Measurements from ENCODE around the gene TMEM145. TPM values are rescaled to one million over a fixed set of nuclear protein-coding genes. Genes with fewer than 3 reads are reported as not detected.
A peak's percentile ranks its signal among the peaks of the same experiment; 100 is the strongest.

Gene TMEM145
- total and polyA plus RNA-seq, 4 experiments from 2014 or later: not detected

DNA sequence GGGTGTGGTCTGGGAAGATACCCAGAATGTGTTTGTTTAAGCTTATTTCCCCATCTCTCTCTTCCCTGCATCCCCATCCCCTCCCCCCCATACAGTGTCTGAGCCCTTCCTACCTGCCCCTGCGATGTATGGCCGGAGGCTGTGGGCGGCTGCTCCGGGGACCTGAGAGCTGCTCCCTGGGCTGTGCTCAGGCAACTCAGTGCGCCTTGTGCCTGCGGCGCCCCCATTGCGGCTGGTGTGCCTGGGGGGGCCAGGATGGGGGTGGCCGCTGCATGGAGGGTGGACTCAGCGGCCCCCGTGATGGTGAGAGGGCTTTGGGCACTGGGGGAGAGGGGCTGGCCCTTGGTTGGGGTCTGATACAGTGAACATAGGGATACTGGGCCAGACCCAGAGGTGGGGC is 55.3 kb downstream of the TMEM145 start:
- no peak overlapping the region for H3K4me3 Mint-ChIP-seq
- no peaks in the 10 kb centered on the region for H3K4me1 ChIP-seq (ENCODE audit: insufficient read depth, low read length)

DNA sequence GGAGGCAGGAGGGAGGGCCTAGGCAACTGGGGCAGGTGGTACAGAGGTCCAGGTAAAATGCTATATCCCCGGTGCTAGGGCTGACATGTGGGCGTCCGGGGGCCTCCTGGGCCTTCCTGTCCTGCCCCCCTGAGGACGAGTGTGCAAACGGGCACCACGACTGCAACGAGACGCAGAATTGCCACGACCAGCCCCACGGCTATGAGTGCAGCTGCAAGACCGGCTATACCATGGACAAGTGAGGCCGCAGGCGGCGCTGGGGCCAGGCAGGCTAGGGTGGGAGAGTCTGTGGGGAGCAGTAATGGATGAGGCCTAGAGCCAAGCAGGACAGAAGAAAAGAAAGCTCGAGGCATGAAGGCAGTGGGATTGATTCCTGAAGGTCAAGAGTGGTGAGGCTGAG is 55.7 kb downstream of the TMEM145 start:
- H3K4me3 ChIP-seq (ENCODE audit: low read length in 2 of 2): no peak overlapping the region
- Mint-ChIP-seq H3K27ac (no peak overlapping the region), H3K4me1 (peaks cover 0 to 1% (median 0%) of the 10 kb centered on the region in 4 donors), H3K36me3 (peaks cover under 1 to 8% of the 10 kb centered on the region in 2 donors), H3K4me3 (no peak overlapping the region), H3K9me3 (peaks cover 0 to 2% (median 0%) of the 10 kb centered on the region in 8 donors), H3K27me3 (no peaks in the 10 kb centered on the region)
- DNase-seq: no peak
- peaks cover 4% of the 10 kb centered on the region for H3K36me3 ChIP-seq (ENCODE audit: insufficient read depth, low read length)
- H3K4me1 ChIP-seq (ENCODE audit: insufficient read depth, low read length): no peaks in the 10 kb centered on the region
- no peaks in the 10 kb centered on the region for H3K27me3 ChIP-seq (ENCODE audit: insufficient read depth, low read length)
- intact Hi-C loops (cut with micrococcal nuclease): no loop called here
- POLR2A ChIA-PET (ENCODE audit: partially characterized antibody): no interaction called here
- CTCF ChIA-PET (ENCODE audit: partially characterized antibody): no interaction called here
- no peaks in the 10 kb centered on the region for H3K9me3 ChIP-seq (ENCODE audit: control insufficient read depth in 1 of 2, low read length in 2 of 2)
- H3K27ac ChIP-seq (ENCODE audit: low read depth, low read length): no peak overlapping the region

More for the DNA sequence above, 55.3 kb downstream of the TMEM145 start:
- Histone ChIP-seq H3K27ac (ENCODE audit: low read depth, low read length) (no peak overlapping the region), H3K36me3 (ENCODE audit: insufficient read depth, low read length) (peaks cover 4% of the 10 kb centered on the region), H3K27me3 (ENCODE audit: insufficient read depth, low read length) (no peaks in the 10 kb centered on the region), H3K4me3 (ENCODE audit: low read length in 2 of 2) (no peak overlapping the region), H3K9me3 (ENCODE audit: control insufficient read depth in 1 of 2, low read length in 2 of 2) (no peaks in the 10 kb centered on the region)
- H3K36me3 Mint-ChIP-seq: peaks cover 3 to 12% of the 10 kb centered on the region in 2 donors
- H3K4me1 Mint-ChIP-seq: peaks cover 0 to 1% (median 0%) of the 10 kb centered on the region in 4 donors
- DNase-seq: no peak
- H3K27ac Mint-ChIP-seq: no peak overlapping the region
- no peaks in the 10 kb centered on the region for H3K27me3 Mint-ChIP-seq
- CTCF ChIA-PET (ENCODE audit: partially characterized antibody): no interaction called here
- peaks cover 0 to 2% (median 0%) of the 10 kb centered on the region in 8 donors for H3K9me3 Mint-ChIP-seq
- intact Hi-C loops (cut with micrococcal nuclease): no loop called here
- POLR2A ChIA-PET (ENCODE audit: partially characterized antibody): no interaction called here

DNA sequence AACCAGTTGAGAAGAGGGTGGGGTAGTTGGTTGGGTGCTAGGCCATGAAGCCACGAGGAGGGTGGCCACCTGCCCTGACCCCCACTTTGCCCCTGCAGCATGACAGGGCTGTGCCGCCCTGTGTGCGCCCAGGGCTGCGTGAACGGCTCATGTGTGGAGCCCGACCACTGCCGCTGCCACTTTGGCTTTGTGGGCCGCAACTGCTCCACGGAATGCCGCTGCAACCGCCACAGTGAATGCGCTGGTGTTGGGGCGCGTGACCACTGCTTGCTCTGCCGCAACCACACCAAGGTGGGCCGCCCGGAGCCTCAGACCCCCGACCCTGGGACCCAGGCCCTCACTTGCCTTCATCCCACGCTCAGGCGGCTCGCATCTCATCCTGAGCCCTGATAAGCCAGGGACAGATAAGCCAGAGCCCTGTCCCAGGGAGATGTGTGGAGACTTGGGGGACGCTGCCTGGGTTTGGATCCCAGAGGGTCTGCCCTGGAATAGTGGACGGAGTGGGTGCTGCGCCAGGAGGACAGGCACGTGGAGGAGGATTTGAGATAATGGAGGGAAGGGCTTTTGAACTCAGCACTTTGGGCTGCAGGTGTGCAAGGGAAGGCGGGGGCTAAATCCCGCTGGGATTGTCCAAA is 56.4 kb downstream of the TMEM145 start:
- H3K4me1 Mint-ChIP-seq: peaks cover 0 to 1% (median 0%) of the 10 kb centered on the region in 4 donors
- CTCF ChIA-PET (ENCODE audit: partially characterized antibody): no interaction called here
- POLR2A ChIA-PET (ENCODE audit: partially characterized antibody): no interaction called here

DNA sequence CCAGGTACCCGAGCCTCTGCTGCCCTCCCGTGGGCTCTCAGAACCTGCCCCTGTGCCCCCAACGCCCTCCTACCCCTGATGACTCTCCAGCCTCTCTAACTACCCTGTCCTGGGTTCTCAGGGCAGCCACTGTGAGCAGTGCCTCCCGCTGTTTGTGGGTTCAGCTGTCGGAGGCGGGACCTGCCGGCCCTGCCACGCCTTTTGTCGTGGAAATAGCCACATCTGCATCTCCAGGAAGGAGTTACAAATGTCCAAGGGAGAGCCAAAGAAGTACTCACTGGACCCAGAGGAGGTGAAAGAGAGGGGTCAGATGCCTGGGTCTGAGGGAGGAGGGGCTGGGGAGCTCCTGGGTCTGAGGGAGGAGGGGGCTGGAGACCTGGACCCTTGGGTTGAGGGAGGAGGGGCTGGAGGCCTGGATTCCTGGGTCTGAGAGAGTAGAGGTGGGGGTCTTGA is 57.0 kb downstream of the TMEM145 start:
- no peaks in the 10 kb centered on the region for H3K4me1 ChIP-seq (ENCODE audit: insufficient read depth, low read length)
- Mint-ChIP-seq H3K4me1 (peaks cover 0 to 1% (median 0%) of the 10 kb centered on the region in 4 donors), H3K9me3 (peaks cover 0 to 2% (median 0%) of the 10 kb centered on the region in 8 donors), H3K27me3 (no peaks in the 10 kb centered on the region), H3K4me3 (no peak overlapping the region), H3K36me3 (peaks cover 0 to 4% of the 10 kb centered on the region in 2 donors), H3K27ac (peak overlapping the region in 1 of 7 donors; percentile 72)
- H3K27me3 ChIP-seq (ENCODE audit: insufficient read depth, low read length): no peaks in the 10 kb centered on the region
- DNase-seq: no peak
- intact Hi-C loops (cut with micrococcal nuclease): no loop called here
- H3K4me3 ChIP-seq (ENCODE audit: low read length in 2 of 2): no peak overlapping the region
- ChIA-PET CTCF (ENCODE audit: partially characterized antibody) (interaction anchor here (0.8 kb wide), 1 partner anchor 70 kb away, joined by 3 read pairs; no protein-coding TSS in a partner anchor), POLR2A (ENCODE audit: partially characterized antibody) (no interaction called here)
- no peaks in the 10 kb centered on the region for H3K36me3 ChIP-seq (ENCODE audit: insufficient read depth, low read length)
- H3K9me3 ChIP-seq (ENCODE audit: control insufficient read depth in 1 of 2, low read length in 2 of 2): no peaks in the 10 kb centered on the region
- H3K27ac ChIP-seq (ENCODE audit: low read depth, low read length): no peak overlapping the region

More for the DNA sequence above, 56.4 kb downstream of the TMEM145 start:
- Histone ChIP-seq H3K4me3 (ENCODE audit: low read length in 2 of 2) (no peak overlapping the region), H3K9me3 (ENCODE audit: control insufficient read depth in 1 of 2, low read length in 2 of 2) (no peaks in the 10 kb centered on the region), H3K27me3 (ENCODE audit: insufficient read depth, low read length) (no peaks in the 10 kb centered on the region), H3K36me3 (ENCODE audit: insufficient read depth, low read length) (no peaks in the 10 kb centered on the region), H3K4me1 (ENCODE audit: insufficient read depth, low read length) (no peaks in the 10 kb centered on the region), H3K27ac (ENCODE audit: low read depth, low read length) (no peak overlapping the region)
- intact Hi-C loops (cut with micrococcal nuclease): no loop called here
- Mint-ChIP-seq H3K9me3 (peaks cover 0 to 2% (median 0%) of the 10 kb centered on the region in 8 donors), H3K4me3 (no peak overlapping the region), H3K27ac (no peak overlapping the region), H3K27me3 (no peaks in the 10 kb centered on the region), H3K36me3 (peaks cover 0 to 2% of the 10 kb centered on the region in 2 donors)
- no peak for DNase-seq

DNA sequence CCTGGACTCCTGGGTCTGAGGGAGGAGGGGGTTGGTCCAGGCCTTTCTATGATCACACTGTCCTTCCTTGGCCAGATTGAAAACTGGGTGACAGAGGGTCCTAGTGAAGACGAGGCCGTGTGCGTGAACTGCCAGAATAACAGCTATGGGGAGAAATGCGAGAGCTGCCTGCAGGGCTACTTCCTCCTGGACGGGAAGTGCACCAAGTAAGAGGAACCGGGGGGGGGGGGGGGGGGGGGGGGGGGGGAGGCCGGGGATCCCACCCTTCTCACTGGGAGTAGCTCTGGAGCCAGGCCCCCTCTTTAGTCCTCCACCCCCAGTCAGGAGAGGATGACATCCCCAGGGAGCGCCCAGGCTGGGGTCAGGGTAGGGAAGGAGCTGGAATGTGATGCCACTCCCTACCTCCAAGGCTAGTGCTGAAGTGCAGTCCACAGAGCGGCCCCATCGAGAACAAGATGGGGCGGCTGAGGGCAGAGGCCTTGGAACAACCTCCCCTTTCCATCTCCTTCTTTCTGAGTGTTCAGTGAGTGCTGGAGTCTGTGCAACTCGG is 57.6 kb downstream of the TMEM145 start:
- ChIA-PET POLR2A (ENCODE audit: partially characterized antibody) (no interaction called here), CTCF (ENCODE audit: partially characterized antibody) (interaction anchor here (0.8 kb wide), 1 partner anchor 70 kb away, joined by 3 read pairs; no protein-coding TSS in a partner anchor)
- peaks cover 0 to 1% (median 0%) of the 10 kb centered on the region in 4 donors for H3K4me1 Mint-ChIP-seq
- H3K4me3 Mint-ChIP-seq: no peak overlapping the region
- H3K9me3 ChIP-seq (ENCODE audit: control insufficient read depth in 1 of 2, low read length in 2 of 2): no peaks in the 10 kb centered on the region
- intact Hi-C loops (cut with micrococcal nuclease): no loop called here
- no peak for DNase-seq
- no peaks in the 10 kb centered on the region for H3K4me1 ChIP-seq (ENCODE audit: insufficient read depth, low read length)
- no peak overlapping the region for H3K27ac ChIP-seq (ENCODE audit: low read depth, low read length)
- no peaks in the 10 kb centered on the region for H3K27me3 ChIP-seq (ENCODE audit: insufficient read depth, low read length)
- H3K36me3 ChIP-seq (ENCODE audit: insufficient read depth, low read length): no peaks in the 10 kb centered on the region
- no peak overlapping the region for H3K4me3 ChIP-seq (ENCODE audit: low read length in 2 of 2)
- H3K9me3 Mint-ChIP-seq: peaks cover 0 to 2% (median 0%) of the 10 kb centered on the region in 8 donors
- no peak overlapping the region for H3K27ac Mint-ChIP-seq
- H3K36me3 Mint-ChIP-seq: peaks cover 0 to 4% of the 10 kb centered on the region in 2 donors
- no peaks in the 10 kb centered on the region for H3K27me3 Mint-ChIP-seq

Small RNAs within 50 kb of the gene (microRNA-seq; reads per million reads assigned to microRNA genes)
- not detected for gene MIR8077 (ENCODE audit: borderline microRNAs expressed, borderline number of aligned reads, borderline replicate concordance)

Other genes starting within 250 kb of the TMEM145 start
- under 1 TPM; 0.12 to 0.17 TPM for gene GRIK5, start 243.1 kb upstream of the TMEM145 start, total RNA-seq
- not detected for gene GRIK5, start 243.1 kb upstream of the TMEM145 start, polyA plus RNA-seq
- 10 to 100 TPM; 25.1 to 26.0 TPM for gene ZNF574, start 237.1 kb upstream of the TMEM145 start, total RNA-seq
- 10 to 100 TPM; 14.8 to 24.6 TPM for gene ZNF574, start 237.1 kb upstream of the TMEM145 start, polyA plus RNA-seq
- gene POU2F2, start 180.9 kb upstream of the TMEM145 start, total RNA-seq: 10 to 100 TPM; 68.5 to 69.3 TPM
- gene POU2F2, start 180.9 kb upstream of the TMEM145 start, polyA plus RNA-seq: 10 to 100 TPM in 1 of 2 donors, 1 to 10 TPM in 1; 3.1 to 22.7 TPM
- 10 to 100 TPM; 68.4 to 71.5 TPM for gene DEDD2, start 95.6 kb upstream of the TMEM145 start, total RNA-seq
- 100 to 1,000 TPM; 141 to 162 TPM for gene DEDD2, start 95.6 kb upstream of the TMEM145 start, polyA plus RNA-seq
- 10 to 100 TPM; 26.7 to 28.8 TPM for gene ZNF526, start 93.0 kb upstream of the TMEM145 start, total RNA-seq
- 10 to 100 TPM in 1 of 2 donors, 1 to 10 TPM in 1; 2.3 to 10.2 TPM for gene ZNF526, start 93.0 kb upstream of the TMEM145 start, polyA plus RNA-seq
- gene GSK3A, start 70.7 kb upstream of the TMEM145 start, total RNA-seq: 10 to 100 TPM; 36.4 to 38.9 TPM
- 10 to 100 TPM; 10.0 to 23.6 TPM for gene GSK3A, start 70.7 kb upstream of the TMEM145 start, polyA plus RNA-seq
- gene ERF, start 58.2 kb upstream of the TMEM145 start, total RNA-seq: 10 to 100 TPM; 38.5 to 39.9 TPM
- gene ERF, start 58.2 kb upstream of the TMEM145 start, polyA plus RNA-seq: 1 to 10 TPM; 2.7 to 3.7 TPM
- 10 to 100 TPM; 81.6 to 82.6 TPM for gene CIC, start 44.1 kb upstream of the TMEM145 start, total RNA-seq
- gene CIC, start 44.1 kb upstream of the TMEM145 start, polyA plus RNA-seq: 1 to 10 TPM in 1 of 2 donors, not detected in 1; 3.5 TPM
- gene PRR19, start 11.2 kb upstream of the TMEM145 start, total RNA-seq: under 1 TPM; 0.28 to 0.64 TPM
- under 1 TPM; 0.48 to 0.85 TPM for gene PRR19, start 11.2 kb upstream of the TMEM145 start, polyA plus RNA-seq
- 10 to 100 TPM; 17.0 to 17.2 TPM for gene PAFAH1B3, start 10.7 kb upstream of the TMEM145 start, total RNA-seq
- gene PAFAH1B3, start 10.7 kb upstream of the TMEM145 start, polyA plus RNA-seq: 10 to 100 TPM; 35.0 to 43.7 TPM
- gene MEGF8, start 12.3 kb downstream of the TMEM145 start, total RNA-seq: 1 to 10 TPM; 8.6 to 9.5 TPM
- under 1 TPM; 0.09 to 0.42 TPM for gene MEGF8, start 12.3 kb downstream of the TMEM145 start, polyA plus RNA-seq
- not detected for gene CNFN, start 77.0 kb downstream of the TMEM145 start, total RNA-seq
- gene CNFN, start 77.0 kb downstream of the TMEM145 start, polyA plus RNA-seq: under 1 TPM in 1 of 2 donors, not detected in 1; 0.96 TPM
- gene LIPE, start 114.1 kb downstream of the TMEM145 start, total RNA-seq: 10 to 100 TPM; 32.5 to 32.6 TPM
- 1 to 10 TPM; 4.0 to 7.4 TPM for gene LIPE, start 114.1 kb downstream of the TMEM145 start, polyA plus RNA-seq
- not detected for gene CXCL17, start 129.6 kb downstream of the TMEM145 start, total RNA-seq
- not detected for gene CXCL17, start 129.6 kb downstream of the TMEM145 start, polyA plus RNA-seq
- 1 to 10 TPM; 1.3 to 1.6 TPM for gene CEACAM1, start 215.2 kb downstream of the TMEM145 start, total RNA-seq
- 1 to 10 TPM; 1.8 to 5.5 TPM for gene CEACAM1, start 215.2 kb downstream of the TMEM145 start, polyA plus RNA-seq